Neural crest cell (in vitro differentiated cells): ENCODE measurements around the gene OPTC. TPM values are rescaled to one million over a fixed set of nuclear protein-coding genes. Genes with fewer than 3 reads are reported as not detected.
A peak's percentile ranks its signal among the peaks of the same experiment; 100 is the strongest.

Experiments
- DNase-seq: peaks from one replicate; pipeline ENCODE4 v3.0.0; 2021; ENCODE audit warnings: low read depth, mixed read lengths, low spot score
- H3K27ac Mint-ChIP-seq: one replicate; pipeline ENCODE4 v1.8.0; 2021; ENCODE audit warnings: mild to moderate bottlenecking, mixed read lengths; ENCODE audit not compliant: unreplicated experiment
- H3K27me3 Mint-ChIP-seq: 2 replicates; pipeline ENCODE4 v1.8.0; 2021; ENCODE audit warnings: low read depth, mild to moderate bottlenecking, mixed read lengths
- H3K36me3 Mint-ChIP-seq: 2 replicates; pipeline ENCODE4 v1.8.0; 2021; ENCODE audit warnings: low read depth, mild to moderate bottlenecking, mixed read lengths
- H3K4me1 Mint-ChIP-seq: 2 replicates; pipeline ENCODE4 v1.8.0; 2021; ENCODE audit warnings: mixed read lengths
- H3K4me3 Mint-ChIP-seq: one replicate; pipeline ENCODE4 v1.8.0; 2021; ENCODE audit warnings: mild to moderate bottlenecking, mixed read lengths
- H3K9me3 Mint-ChIP-seq: 2 replicates; pipeline ENCODE4 v1.8.0; 2021; ENCODE audit warnings: mixed read lengths
- total RNA-seq: library from RNA; stranded (reverse); gene quantifications from 2 replicates; pipeline ENCODE4 v1.2.1, GENCODE V29; 2021
- TF ChIP-seq, protein P1 (sequence below): fragments of 200-600 bp; sonication (generic); conservative IDR thresholded peaks from 2 replicates; pipeline ENCODE4 v1.5.0; 2021; ENCODE audit warnings: antibody characterized with exemption, mild to moderate bottlenecking

The OPTC gene
- total RNA-seq, 1 donor from 2014 or later = not detected

DNA sequence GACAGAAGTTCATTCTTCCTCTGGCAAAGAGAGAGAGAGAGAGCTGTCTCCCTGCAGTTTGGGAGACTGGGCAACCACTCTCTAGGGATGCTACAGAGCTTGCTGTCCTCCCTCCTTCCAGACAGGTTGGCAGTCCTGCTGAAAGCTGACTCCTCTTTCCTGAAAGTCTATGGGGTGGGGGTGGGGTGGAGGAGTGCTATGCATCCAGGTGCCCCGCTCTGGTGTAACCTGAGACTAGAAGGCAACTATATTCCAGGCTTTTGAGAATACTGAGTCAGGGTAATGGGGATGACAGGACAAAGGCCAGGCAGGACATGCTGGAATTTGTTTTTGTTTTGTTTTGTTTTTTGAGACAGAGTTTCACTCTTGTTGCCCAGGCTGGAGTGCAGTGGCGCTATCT lies 55.4 kb downstream of the OPTC start:
- Mint-ChIP-seq H3K4me1 (peaks cover 9% of the 10 kb centered on the region), H3K27ac (no peak overlapping the region), H3K4me3 (no peak overlapping the region), H3K9me3 (no peaks in the 10 kb centered on the region), H3K27me3 (no peaks in the 10 kb centered on the region), H3K36me3 (no peaks in the 10 kb centered on the region)
- DNase-seq = no peak
- TF ChIP-seq, protein P1, sequence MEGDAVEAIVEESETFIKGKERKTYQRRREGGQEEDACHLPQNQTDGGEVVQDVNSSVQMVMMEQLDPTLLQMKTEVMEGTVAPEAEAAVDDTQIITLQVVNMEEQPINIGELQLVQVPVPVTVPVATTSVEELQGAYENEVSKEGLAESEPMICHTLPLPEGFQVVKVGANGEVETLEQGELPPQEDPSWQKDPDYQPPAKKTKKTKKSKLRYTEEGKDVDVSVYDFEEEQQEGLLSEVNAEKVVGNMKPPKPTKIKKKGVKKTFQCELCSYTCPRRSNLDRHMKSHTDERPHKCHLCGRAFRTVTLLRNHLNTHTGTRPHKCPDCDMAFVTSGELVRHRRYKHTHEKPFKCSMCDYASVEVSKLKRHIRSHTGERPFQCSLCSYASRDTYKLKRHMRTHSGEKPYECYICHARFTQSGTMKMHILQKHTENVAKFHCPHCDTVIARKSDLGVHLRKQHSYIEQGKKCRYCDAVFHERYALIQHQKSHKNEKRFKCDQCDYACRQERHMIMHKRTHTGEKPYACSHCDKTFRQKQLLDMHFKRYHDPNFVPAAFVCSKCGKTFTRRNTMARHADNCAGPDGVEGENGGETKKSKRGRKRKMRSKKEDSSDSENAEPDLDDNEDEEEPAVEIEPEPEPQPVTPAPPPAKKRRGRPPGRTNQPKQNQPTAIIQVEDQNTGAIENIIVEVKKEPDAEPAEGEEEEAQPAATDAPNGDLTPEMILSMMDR = no peak

- TF ChIP-seq, protein P1 = no peak
- H3K4me3 Mint-ChIP-seq = no peak overlapping the region
- H3K27ac Mint-ChIP-seq = no peak overlapping the region
- H3K36me3 Mint-ChIP-seq = no peaks in the 10 kb centered on the region
- no peaks in the 10 kb centered on the region for H3K27me3 Mint-ChIP-seq
- H3K9me3 Mint-ChIP-seq = no peaks in the 10 kb centered on the region
- no peak for DNase-seq
- peaks cover 20% of the 10 kb centered on the region for H3K4me1 Mint-ChIP-seq
These were observed 56.9 kb downstream of the OPTC start for GRCh38 chr1:203550846-203551245.

DNA sequence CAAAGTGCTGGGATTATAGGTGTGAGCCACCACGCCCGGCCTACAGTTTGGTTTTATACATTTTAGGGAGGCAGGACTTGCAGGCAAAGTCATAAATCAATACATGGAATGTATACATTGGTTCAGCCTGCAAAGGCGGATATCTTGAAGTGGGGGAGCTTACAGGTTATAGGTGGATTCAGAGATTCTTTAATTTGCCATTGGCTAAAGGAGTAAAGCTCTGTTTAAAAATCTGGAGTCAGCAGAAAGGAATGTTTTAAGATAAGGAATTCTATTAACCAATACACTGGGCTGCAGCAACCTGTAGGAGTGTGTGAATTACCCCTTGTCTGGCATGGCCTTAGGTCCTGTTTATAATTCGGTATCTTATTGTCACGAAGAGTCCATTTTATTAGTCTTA lies 57.6 kb downstream of the OPTC start:
- Mint-ChIP-seq H3K27ac (no peak overlapping the region), H3K27me3 (no peaks in the 10 kb centered on the region), H3K9me3 (no peaks in the 10 kb centered on the region), H3K36me3 (no peaks in the 10 kb centered on the region), H3K4me3 (no peak overlapping the region), H3K4me1 (peaks cover 27% of the 10 kb centered on the region)
- no peak for DNase-seq
- TF ChIP-seq, protein P1 = no peak

DNA sequence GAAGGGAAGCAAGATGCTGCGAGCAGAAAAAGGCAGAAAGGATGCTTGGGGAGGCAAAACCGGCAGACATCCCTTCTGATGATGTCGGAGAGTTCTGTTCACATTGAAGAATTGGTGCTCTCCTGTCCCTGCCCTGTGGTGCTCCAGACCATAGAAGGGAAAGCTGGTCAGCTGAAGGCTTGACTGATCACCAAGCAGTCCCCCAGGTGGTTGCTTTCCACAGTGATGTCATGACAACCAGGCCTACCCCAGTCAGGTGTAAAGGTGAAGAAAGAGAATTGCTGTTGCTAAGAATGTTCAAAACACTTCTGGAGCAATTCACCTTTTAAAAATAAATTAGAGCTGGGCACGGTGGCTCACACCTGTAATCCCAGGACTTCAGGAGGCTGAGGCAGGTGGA lies 59.5 kb downstream of the OPTC start:
- Mint-ChIP-seq H3K4me3 (no peak overlapping the region), H3K27me3 (no peaks in the 10 kb centered on the region), H3K9me3 (no peaks in the 10 kb centered on the region), H3K36me3 (no peaks in the 10 kb centered on the region), H3K27ac (no peak overlapping the region), H3K4me1 (peaks cover 45% of the 10 kb centered on the region)
- TF ChIP-seq, protein P1 = no peak
- no peak for DNase-seq

GRCh38 chr1:203554071-203554470 lies 60.1 kb downstream of the OPTC start:
- Mint-ChIP-seq H3K27ac (no peak overlapping the region), H3K4me3 (no peak overlapping the region), H3K27me3 (no peaks in the 10 kb centered on the region), H3K4me1 (peaks cover 42% of the 10 kb centered on the region), H3K9me3 (no peaks in the 10 kb centered on the region), H3K36me3 (no peaks in the 10 kb centered on the region)
- DNase-seq = no peak
- TF ChIP-seq, protein P1 = no peak

DNA sequence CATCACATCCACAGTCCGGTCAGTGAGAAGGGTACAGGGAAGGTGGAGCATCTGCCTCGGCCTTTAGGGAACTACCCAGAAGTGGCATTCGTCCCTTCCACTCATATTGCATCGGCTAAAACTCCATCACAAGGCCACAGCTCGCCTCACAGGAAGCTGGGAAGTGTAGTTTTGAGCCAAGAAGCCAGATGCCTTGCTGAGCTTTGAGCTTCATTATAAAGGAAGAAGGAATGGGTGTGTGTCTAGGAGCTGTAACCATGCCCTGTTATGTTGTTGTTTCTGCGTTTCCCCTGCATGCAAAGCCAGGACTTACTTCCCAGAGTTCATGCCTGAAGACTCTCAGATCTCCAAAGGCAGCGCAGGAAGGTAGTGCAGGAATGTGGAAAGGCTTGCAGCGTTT lies 61.1 kb downstream of the OPTC start:
- Mint-ChIP-seq H3K36me3 (no peaks in the 10 kb centered on the region), H3K4me3 (peak overlapping the region; percentile 17), H3K27ac (no peak overlapping the region), H3K27me3 (no peaks in the 10 kb centered on the region), H3K9me3 (no peaks in the 10 kb centered on the region), H3K4me1 (peaks cover 45% of the 10 kb centered on the region)
- no peak for DNase-seq
- TF ChIP-seq, protein P1 = no peak
